HG02588 (cell line): ENCODE measurements around the gene LMNTD2.

Experiments used
- ATAC-seq: cut with Tn5 transposase; IDR thresholded peaks from one replicate; pipeline ENCODE4 v1.9.1; 2021; ENCODE audit warnings: mild to moderate bottlenecking, moderate library complexity; ENCODE audit not compliant: unreplicated experiment

Gene LMNTD2

GRCh38 chr11:568306-569157 is 8.0 kb upstream of the LMNTD2 start:
- ATAC-seq: peak; percentile 78

- no peak for ATAC-seq
Measured at GRCh38 chr11:567629-568292, 7.2 kb upstream of the LMNTD2 start.

GRCh38 chr11:567011-567628 is 6.6 kb upstream of the LMNTD2 start:
- no peak for ATAC-seq

GRCh38 chr11:565921-566509 is 5.5 kb upstream of the LMNTD2 start:
- no peak for ATAC-seq

GRCh38 chr11:563812-564578 is 3.5 kb upstream of the LMNTD2 start:
- ATAC-seq: no peak

- ATAC-seq: no peak
Measured at GRCh38 chr11:563066-563811, 2.7 kb upstream of the LMNTD2 start.

GRCh38 chr11:562046-562645 is 1.6 kb upstream of the LMNTD2 start:
- no peak for ATAC-seq

- peak; percentile 16 for ATAC-seq
Measured at GRCh38 chr11:561148-562003, 838 bp upstream of the LMNTD2 start.

- no peak for ATAC-seq
Measured at GRCh38 chr11:559712-560304, 730 bp downstream of the LMNTD2 start.

GRCh38 chr11:559020-559620 is 1.4 kb downstream of the LMNTD2 start:
- ATAC-seq: no peak

- no peak for ATAC-seq
Measured at GRCh38 chr11:558503-558902, 2.0 kb downstream of the LMNTD2 start.

- no peak for ATAC-seq
Measured at GRCh38 chr11:557328-558132, 3.0 kb downstream of the LMNTD2 start.

GRCh38 chr11:556662-557256 is 3.8 kb downstream of the LMNTD2 start:
- no peak for ATAC-seq

- no peak for ATAC-seq
Measured at GRCh38 chr11:555780-556661, 4.5 kb downstream of the LMNTD2 start.

GRCh38 chr11:555227-555779 is 5.2 kb downstream of the LMNTD2 start:
- no peak for ATAC-seq
